KBM-7 (cell line): Measurements from ENCODE around the gene XIRP2.

Source experiments
- DNase-seq: peaks from one replicate; pipeline ENCODE4 v3.0.0-alpha.2; 2015
- in situ Hi-C: fragments of 300-500 bp; cut with MboI; formaldehyde crosslinking; loops from 2 replicates; pipeline ENCODE4 v1.14.3; 2020; ENCODE audit warnings: low sequenced_read_pairs, low pct_unique_long_range_greater_than_20kb, mixed read lengths

XIRP2 gene

DNA sequence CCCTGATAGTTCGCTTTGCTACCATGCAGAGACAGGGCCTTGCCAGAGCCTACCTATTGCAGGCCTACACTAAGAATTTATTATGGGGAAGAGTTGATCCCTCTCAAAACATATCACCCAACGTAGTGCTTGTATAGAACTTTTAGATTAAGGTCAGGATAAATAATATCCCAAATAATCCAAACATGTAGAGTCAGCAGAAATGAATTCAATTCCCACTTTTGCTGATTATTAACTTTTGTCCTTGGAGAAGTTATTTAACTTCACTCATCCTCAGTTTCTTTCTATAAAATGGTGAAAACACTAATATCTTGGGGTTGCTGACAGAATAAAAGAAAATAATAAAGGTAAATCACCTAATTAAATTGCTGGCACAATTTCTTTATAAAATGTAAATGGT, 294.1 kb downstream of the XIRP2 start:
- in situ Hi-C loops: no loop called here
- no peak for DNase-seq

DNA sequence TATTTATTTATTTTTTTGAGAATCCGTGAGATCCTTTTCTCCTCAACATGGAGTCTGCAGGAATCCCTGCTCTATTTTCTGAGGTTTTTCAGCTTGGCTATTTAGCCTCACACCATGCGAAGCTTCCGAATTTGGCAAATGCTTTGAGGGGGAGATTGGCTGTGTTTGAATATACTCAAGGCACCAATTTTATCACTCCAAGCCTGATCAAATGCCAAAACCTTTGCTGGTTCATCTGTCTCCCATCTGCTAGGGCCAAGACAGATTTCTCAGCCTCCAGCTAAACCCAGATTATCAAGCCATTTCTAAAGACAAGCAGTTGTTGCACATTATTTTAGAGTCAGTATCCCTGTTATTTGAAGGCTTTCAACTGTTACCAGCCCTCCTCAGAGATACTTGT, 295.7 kb downstream of the XIRP2 start:
- in situ Hi-C loops: no loop called here
- no peak for DNase-seq

DNA sequence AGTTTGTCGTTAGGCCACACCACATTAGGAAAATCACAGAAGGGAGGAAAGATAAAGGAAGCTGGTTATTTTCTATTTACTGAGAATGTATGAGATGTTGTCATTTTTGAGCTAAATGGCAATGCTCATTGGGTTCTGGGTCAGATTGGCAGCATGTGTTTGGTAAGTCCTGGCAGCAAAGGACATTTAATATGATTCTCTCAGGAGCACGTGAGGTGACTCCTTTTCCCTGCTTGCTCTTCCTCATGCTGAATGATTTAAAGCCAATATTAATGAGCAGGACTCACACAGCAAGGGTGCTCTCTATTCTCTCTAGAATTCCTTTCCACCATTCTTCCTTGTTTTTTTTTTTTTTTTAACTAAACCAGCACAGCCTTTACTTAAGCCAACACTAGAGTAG, 298.2 kb downstream of the XIRP2 start:
- in situ Hi-C loops: no loop called here
- DNase-seq: no peak

DNA sequence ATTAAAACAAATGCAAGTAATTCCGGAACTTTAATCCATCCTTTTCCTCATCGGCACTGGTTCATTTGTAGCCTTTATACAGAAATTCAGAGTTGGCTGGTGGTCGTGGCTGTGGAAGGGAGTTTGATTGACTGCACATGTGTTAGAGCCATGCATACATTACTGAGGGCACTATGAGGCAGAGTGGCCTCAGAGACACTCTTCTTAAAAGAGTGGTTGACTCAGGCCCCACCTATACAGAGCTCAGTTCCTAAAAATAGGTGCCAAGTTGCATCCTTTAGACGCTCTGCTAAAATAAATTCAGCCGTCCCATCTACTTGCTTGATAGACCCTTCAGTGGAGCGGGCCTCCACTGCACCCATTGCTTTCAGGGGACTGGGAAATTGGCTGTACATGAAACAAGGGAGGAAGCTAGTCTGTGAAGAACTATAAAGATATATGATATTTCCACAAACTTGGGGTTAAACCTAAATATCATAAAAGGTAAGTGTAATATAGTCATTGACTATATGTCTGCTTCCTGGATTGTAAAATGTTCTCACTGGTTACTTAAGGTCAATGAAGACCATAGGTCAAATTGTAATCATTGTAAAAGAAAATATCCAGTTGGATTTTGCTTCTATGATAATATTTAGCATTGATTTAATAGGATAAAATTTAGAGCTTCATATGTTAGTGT, 298.9 kb downstream of the XIRP2 start:
- DNase-seq: no peak
- in situ Hi-C loops: no loop called here

DNA sequence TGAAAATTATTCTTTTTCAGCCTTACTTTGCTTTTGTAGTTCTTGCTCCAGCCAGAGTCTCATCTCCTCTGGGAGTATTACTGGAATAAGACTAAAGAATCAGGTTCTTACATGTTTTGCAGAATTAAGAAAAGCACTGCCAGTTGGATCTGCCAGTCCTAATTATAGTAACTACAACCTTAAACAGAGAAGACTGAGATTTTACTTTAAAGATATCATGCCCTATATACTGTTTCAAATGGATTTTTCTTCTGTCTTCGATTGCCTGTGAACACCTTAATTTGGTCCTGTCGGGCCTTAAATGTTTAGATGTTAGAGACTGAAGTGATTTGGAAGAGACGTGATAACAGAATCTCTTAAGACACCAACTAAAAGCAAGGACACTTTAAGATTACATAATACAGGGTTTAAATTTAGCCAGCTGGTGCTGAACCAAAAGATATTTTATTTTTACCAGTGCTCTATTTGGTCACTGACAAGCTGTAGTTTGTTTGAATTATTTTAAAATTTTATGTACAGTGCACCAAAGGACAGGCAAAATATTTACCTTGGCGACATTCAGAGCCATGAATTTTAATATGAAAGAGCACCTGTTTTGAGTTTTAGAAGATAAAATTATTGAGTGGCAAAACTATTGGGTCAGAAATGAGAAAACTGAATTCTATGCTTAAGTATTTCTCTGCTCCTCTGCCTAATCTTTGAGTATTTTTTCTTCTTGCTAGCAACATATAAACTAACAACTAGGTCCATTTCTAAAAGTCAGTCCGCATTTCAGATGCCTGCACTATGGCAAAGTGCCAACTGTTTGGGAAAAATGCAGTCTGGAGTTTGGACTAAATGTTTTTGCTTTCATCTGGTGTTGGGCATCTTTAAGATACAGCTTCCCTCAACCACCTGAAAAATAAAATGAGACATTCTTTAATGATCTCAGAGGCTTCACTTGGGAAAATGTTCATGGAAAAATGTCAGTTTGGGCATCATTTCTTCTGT, 300.0 kb downstream of the XIRP2 start:
- DNase-seq: no peak
- in situ Hi-C loops: no loop called here

DNA sequence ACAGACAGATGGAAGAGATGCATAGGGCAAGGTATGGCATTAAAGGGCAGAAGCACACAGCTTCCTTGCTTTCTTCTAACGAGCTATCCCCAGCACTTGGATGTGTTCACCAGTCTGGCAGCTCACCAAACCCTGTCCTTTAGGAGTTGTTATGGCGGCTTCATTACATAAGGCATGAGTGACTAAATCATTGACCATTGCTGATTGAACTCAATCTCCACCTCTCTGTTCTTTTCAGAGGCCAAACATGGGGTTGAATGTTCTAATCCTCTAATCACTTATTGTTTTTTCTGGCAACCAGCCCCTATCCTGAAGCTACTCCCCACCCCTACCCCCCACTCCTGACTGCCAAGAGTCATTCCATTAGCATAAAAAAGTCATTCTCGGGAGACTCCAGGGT, 301.8 kb downstream of the XIRP2 start:
- in situ Hi-C loops: no loop called here
- DNase-seq: no peak

DNA sequence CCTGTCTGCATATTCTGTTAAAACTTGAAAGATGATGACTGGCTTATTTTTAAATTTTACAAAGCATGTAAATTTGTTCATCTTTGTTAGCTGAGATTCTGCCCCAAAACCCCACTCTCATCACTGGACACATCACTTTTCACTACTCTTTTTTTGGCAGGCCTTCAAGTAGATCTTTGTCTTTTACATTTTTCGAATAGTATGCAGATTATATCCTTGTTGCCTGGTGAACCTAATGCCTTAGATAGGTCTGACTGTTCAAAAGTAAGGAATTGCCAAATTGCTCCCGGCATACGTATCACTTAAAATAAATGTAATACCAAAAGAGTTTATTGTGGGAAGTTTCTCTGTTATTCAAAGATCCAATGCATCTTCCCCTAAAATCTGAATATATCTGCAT, 303.3 kb downstream of the XIRP2 start:
- in situ Hi-C loops: no loop called here
- DNase-seq: no peak

DNA sequence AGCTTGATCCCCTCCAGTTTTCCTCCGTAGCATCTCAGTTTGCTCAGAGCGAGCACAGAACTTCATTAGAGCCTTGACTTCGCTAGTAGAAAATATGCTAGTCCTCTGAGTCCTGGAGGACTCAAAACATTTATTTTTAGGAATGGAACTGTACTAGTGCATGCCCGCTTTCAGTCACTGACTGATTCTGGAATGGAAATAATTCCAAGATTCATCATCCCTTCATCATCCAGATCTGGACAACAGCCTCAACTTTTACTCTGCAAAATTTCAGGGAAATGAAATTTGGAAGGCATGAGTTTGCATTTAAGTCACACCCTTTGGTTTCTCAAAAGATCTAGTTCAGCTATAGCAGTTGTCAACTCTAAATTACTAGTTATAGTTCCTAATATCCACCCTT, 304.6 kb downstream of the XIRP2 start:
- no peak for DNase-seq
- in situ Hi-C loops: no loop called here

DNA sequence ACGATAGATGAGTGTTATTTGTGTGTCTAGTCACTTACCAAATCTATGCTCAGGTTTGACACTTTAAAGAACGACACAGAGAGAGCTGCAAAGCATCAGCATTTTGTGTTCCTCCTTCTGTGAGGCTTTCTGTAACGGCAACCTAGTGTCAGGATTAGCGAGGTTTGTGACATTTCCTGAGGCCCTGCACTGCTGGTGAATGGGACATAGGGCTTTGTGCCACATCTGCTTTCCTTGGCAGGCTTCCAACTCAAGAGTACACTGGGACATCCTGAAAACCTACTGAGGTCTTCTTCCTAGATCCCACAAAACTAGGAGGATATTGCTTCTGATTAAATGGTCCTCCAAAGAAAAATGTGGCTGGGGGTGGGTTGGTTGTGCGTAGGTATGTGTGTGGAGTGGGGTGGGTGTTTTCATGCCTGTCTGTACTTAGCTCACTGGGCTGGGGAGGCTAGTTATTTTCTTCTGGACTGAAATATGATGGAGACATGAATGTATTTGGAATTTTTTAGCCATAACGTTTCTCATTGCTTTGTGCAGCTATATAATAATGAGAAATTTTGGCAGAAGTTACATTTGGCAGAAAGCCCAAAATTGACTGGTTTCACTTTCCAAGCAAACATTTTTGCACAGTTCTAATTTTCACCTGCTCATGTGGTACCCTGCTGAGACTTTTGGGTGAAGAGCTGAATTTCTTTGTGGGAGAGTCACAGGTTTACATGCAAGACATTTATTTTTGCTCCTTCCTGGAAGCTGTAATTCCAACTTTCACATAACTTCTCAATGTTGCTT, 308.4 kb downstream of the XIRP2 start:
- in situ Hi-C loops: no loop called here
- DNase-seq: peak; percentile 29

DNA sequence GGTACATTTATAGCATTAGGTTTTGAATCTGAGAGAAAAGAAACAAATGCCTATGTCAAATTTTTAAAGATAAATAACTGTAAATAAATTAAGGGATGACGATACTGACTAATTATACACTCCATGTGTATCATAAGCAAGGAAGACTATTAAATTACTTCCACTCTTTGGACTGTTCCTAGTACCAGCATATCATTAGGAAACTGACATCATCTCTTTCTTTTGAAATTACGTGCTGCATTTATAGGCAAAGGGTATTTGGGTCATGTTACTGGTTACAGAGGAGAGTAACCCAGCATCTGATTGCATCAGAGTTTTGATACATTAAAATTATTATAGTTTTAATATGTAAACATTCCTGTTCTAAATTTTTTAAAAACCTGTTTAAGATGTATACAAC, 309.7 kb downstream of the XIRP2 start:
- no peak for DNase-seq

DNA sequence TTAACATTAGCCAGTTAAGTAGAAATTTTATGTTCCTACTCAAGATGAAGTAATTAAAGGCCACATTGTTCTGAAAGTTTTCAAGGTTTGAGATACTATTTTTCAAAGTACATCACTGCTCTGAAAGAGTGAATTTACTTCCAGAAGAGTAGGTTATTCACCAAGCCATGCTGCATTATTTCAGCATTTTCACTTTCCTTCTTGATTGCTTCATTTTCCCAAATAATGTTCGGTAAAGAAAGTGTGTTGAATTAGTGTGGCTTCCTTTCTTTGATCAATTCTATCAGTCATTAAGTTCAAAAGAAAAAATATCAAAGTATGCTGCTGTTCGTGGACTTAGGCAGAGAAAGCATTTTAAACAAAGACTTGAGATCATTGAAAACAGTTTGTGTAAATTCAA, 310.3 kb downstream of the XIRP2 start:
- in situ Hi-C loops: no loop called here
- no peak for DNase-seq

More for the DNA sequence above, 309.7 kb downstream of the XIRP2 start:
- in situ Hi-C loops: no loop called here

DNA sequence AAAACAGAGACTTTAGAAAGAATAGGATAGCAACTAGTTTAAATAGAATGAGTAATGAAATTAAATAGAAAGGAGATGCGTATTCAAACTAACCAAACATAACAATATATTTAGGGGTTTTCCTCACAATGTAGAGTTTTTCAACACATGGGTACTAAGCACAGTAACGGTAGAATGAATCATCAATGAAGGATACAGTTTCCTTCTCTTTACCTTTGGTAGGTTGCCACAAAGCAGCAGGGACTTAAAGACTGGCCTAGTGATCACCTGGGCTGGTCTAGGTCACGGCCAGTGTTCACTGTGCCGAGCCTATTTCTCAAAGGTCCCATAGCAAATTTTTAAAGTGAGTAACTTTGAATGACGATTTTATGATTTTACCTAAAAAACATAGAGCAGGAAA, 311.7 kb downstream of the XIRP2 start:
- in situ Hi-C loops: no loop called here
- no peak for DNase-seq

DNA sequence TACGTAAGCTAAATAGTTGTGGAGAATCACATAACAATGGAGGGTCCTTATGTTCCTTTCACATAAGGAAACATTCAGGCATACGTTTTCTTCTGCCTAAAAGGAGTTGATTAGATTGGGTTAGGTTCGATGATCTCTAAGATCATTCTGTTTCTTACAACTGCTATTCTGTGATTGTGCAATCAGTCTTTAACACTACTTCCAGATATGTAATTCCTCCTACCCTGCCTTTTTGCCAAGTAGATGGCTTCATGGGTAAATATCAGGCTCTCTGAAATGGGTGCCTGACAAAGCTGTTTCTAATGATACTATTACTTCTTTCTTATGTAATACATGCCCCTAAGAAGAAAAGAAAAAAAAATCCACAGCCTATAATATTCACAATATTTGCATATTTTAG, 321.5 kb downstream of the XIRP2 start:
- no peak for DNase-seq
- in situ Hi-C loops: no loop called here

DNA sequence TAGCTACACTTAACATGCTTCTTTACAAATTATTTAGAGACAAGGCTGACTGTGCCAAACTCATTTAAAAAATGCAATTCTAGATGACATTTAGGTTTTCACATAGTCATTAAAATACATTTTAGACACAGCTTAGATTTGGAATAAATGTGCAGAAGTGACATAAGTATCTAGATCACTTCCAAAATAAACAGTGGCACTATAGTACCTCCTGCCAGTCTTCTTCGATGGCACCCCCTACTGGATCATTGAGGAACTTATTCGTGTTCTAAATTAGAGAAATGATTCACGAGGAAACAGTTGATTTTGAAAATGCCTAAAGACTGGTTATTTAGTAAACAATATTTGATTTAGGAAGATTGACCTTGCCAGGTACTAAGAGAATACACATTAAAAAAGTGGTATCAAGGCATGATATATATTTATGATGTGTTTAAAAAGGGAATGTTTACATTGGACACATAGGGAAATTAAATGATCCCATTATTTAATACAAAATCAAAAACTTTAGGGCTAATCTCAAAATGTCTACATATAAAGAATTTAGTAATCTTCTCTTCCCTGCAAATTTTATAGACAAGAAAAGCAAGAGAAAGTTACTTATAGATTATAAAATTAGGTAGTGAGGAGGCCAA, 323.9 kb downstream of the XIRP2 start:
- in situ Hi-C loops: no loop called here
- DNase-seq: peak; percentile 45

DNA sequence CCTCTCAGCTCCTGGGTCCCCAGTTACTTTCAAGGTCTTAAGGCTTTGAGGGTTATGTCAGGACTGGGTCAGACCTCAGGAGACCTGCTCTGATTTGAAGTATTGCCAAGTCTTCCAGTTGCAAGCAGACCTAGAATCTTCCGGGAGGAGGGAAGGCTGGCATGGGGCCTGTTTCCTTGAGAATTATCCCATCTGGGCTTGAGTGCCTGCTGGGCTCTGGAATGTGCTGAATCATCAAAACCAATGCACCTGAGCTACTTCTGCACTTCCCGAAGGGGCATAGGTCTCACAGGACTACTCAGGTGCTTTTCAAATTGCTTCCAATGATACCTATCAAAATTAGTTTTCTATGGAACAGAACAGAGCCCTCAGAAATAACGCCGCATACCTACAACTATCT, 327.3 kb downstream of the XIRP2 start:
- in situ Hi-C loops: no loop called here

DNA sequence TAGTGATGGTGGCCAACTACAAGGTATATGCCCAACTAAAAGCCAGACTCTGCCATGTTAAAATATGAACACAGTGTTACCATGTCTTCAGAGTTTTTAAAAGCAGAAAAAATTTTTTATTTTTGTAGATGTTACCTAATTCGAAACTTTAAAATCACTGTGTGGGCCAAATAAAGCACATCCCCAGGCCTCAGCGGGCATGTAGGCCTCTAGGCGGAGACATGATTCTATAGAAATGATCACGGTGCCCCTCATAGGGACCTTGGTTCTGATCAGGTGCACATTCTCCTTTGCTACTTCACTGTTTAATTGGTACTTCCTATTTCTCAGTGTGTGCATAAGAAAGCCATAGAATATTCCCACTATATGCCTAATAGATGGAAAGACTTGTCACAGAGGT, 349.2 kb downstream of the XIRP2 start:
- DNase-seq: no peak
- in situ Hi-C loops: no loop called here

More for the DNA sequence above, 327.3 kb downstream of the XIRP2 start:
- no peak for DNase-seq

DNA sequence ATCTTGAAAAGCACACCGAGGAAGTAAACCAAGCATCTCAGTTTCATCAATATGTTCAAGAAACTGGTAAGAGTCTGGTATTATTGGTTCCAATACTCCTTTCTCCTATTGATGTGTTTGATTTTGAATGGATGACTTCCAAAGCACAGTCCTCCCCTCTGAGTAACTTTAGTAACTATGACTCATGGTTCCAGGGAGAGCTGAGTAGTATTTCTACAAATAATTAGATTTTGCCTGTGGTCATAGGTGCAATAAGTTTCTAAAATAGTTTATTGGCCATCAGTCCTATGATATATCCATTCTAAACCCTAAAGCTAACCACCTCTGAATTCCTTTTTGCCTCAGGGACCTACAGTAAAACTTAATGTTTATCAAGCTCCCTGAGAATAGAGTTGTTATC, 352.4 kb downstream of the XIRP2 start:
- in situ Hi-C loops: no loop called here
- DNase-seq: no peak

DNA sequence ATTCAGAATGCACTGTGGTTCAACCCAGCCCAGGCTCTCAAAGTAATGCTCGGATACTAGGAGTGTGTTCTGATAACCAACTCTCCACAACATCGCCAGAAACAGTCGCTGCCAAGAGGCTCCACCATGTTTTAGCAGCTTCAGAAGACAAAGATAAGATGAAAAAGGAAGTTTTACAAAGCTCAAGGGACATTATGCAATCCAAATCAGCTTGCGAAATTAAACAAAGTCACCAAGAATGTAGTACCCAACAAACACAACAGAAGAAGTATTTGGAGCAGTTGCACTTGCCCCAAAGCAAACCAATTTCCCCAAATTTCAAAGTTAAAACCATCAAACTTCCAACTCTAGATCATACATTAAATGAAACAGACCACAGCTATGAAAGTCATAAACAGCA, 360.9 kb downstream of the XIRP2 start:
- in situ Hi-C loops: no loop called here

DNA sequence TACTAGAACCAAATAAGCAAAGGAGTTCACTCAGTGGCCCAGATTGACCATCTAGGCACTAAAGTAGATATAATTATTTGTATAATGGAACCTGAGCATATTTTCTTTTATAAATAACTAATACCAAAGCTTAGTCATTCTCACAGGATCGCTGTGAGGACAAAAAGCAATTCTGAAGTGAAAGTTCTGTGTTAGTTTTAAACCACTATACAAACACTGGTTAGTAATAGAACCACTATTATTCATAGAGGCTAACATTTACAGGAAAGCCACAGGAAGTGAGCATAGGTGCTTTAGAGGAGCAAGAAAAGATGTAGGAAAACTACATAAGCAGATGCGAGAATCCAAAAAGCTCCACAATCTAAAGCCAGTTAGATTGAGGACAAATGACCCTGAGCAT, 364.7 kb downstream of the XIRP2 start:
- in situ Hi-C loops: no loop called here
- DNase-seq: no peak

More for the DNA sequence above, 360.9 kb downstream of the XIRP2 start:
- DNase-seq: no peak
